ENCODE results near the gene ANAPC7. TPM values are rescaled to one million over a fixed set of nuclear protein-coding genes. Genes with fewer than 3 reads are reported as not detected.
"Not testable (repeated sequence)": the region's sequence is repeated elsewhere in the genome, so short reads cannot be mapped to it uniquely, and the experiment has no call there.

The ANAPC7 gene
- total RNA-seq, 1 donor from 2014 or later = 91.8 TPM

DNA sequence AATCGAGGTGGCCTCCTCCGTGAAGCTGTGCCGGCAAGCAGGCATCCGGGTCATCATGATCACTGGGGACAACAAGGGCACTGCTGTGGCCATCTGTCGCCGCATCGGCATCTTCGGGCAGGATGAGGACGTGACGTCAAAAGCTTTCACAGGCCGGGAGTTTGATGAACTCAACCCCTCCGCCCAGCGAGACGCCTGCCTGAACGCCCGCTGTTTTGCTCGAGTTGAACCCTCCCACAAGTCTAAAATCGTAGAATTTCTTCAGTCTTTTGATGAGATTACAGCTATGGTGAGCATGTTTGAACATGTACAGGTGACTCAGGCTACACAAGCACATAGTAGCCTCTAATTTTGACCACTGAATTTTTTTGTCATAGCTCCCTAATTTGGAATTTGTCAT lies 62.8 kb downstream of the ANAPC7 start:
- H3K4me3 Mint-ChIP-seq (ENCODE audit: low read depth) = no peak overlapping the region
- H3K27ac Mint-ChIP-seq = peak overlapping the region; percentile 29
- no peaks in the 10 kb centered on the region for H3K9me3 Mint-ChIP-seq (ENCODE audit: low read depth)
- H3K27me3 Mint-ChIP-seq = no peaks in the 10 kb centered on the region
- DNase-seq (ENCODE audit: low spot score, unreplicated experiment) = no peak
- no peak for TF ChIP-seq CTCF (IDR thresholded peaks at IDR 0.05; ENCODE audit: unreplicated experiment)
- H3K36me3 Mint-ChIP-seq (ENCODE audit: insufficient read depth) = peaks cover 51% of the 10 kb centered on the region
- peaks cover 9% of the 10 kb centered on the region for H3K4me1 Mint-ChIP-seq (ENCODE audit: low read depth)

DNA sequence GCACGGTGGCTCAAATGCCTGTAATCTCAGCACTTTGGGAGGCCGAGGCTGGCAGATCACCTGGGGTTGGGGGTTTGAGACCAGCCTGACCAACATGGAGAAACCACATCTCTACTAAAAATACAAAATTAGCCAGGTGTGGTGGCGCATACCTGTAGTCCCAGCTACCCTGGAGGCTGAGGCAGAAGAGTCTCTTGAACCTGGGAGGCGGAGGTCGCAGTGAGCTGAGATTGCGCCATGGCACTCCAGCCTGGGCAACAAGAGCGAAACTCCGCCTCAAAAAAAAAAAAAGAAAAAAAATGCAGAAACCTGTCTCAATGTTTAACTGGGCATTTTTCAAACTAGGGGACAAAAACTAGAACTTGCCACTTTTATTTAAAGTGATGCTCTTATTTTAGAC lies 63.2 kb downstream of the ANAPC7 start:
- not testable (repeated sequence) for H3K4me3 Mint-ChIP-seq (ENCODE audit: low read depth); H3K4me1 Mint-ChIP-seq (ENCODE audit: low read depth)
- H3K27ac Mint-ChIP-seq = peak overlapping the region; percentile 29

DNA sequence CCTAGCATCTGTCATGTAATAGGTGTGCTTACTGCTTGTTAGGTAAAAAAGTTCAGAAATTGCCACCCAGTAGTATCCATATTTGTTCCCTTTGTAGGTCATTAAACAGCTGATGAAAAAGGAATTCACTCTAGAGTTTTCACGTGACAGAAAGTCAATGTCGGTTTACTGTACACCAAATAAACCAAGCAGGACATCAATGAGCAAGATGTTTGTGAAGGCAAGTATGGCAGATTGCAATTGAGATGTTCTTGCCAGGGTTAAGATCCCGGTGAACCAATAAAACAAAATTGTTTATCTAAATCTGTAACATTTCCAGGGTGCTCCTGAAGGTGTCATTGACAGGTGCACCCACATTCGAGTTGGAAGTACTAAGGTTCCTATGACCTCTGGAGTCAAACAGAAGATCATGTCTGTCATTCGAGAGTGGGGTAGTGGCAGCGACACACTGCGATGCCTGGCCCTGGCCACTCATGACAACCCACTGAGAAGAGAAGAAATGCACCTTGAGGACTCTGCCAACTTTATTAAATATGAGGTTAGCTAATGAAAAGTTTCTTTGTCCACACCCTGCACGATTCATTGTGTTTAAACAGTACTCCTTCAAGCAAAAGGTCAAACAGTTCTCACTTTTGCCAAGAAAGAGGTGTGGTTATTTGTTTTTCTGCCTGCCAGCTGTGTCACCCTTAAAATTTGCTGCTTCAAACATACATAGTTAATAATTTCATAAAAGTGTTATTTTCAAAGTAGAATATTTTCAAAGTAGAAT lies 64.1 kb downstream of the ANAPC7 start:
- H3K4me1 Mint-ChIP-seq (ENCODE audit: low read depth) = peaks cover 9% of the 10 kb centered on the region
- H3K4me3 Mint-ChIP-seq (ENCODE audit: low read depth) = no peak overlapping the region
- H3K9me3 Mint-ChIP-seq (ENCODE audit: low read depth) = no peaks in the 10 kb centered on the region
- peaks cover 52% of the 10 kb centered on the region for H3K36me3 Mint-ChIP-seq (ENCODE audit: insufficient read depth)
- no peak for DNase-seq (ENCODE audit: low spot score, unreplicated experiment)
- peak overlapping the region; percentile 69 for H3K27ac Mint-ChIP-seq
- TF ChIP-seq CTCF (IDR thresholded peaks at IDR 0.05; ENCODE audit: unreplicated experiment) = no peak
- no peaks in the 10 kb centered on the region for H3K27me3 Mint-ChIP-seq

More for the DNA sequence above, 63.2 kb downstream of the ANAPC7 start:
- H3K27me3 Mint-ChIP-seq; DNase-seq (ENCODE audit: low spot score, unreplicated experiment); H3K9me3 Mint-ChIP-seq (ENCODE audit: low read depth): not testable (repeated sequence)
- peaks cover 53% of the 10 kb centered on the region for H3K36me3 Mint-ChIP-seq (ENCODE audit: insufficient read depth)

DNA sequence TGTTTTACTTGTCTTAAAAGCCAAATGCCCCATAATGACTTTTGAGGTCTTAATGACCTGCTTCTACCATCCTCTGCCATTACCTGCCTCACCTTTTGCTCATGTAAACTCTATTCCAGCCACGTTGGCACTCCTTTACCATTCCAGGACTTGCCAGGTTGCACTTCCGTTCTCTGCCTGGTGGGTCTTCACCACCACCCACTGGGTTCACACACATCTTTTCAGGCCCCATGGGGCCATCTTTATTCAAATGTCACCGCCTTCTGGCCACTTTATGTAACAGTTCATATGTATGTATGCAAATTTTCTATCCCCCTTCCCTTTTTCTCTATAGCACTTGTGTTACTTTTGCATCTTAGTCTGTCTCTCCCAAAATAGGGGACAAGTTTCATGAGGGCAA lies 64.8 kb downstream of the ANAPC7 start:
- Mint-ChIP-seq H3K4me3 (ENCODE audit: low read depth) (no peak overlapping the region), H3K36me3 (ENCODE audit: insufficient read depth) (peaks cover 53% of the 10 kb centered on the region), H3K27me3 (no peaks in the 10 kb centered on the region), H3K9me3 (ENCODE audit: low read depth) (no peaks in the 10 kb centered on the region), H3K4me1 (ENCODE audit: low read depth) (peaks cover 9% of the 10 kb centered on the region), H3K27ac (peak overlapping the region; percentile 69)
- peak; percentile 15 for TF ChIP-seq CTCF (IDR thresholded peaks at IDR 0.05; ENCODE audit: unreplicated experiment)
- no peak for DNase-seq (ENCODE audit: low spot score, unreplicated experiment)

GRCh38 chr12:110337912-110338710 lies 65.4 kb downstream of the ANAPC7 start:
- no peak for DNase-seq (ENCODE audit: low spot score, unreplicated experiment)
- no peaks in the 10 kb centered on the region for H3K27me3 Mint-ChIP-seq
- no peak overlapping the region for H3K27ac Mint-ChIP-seq
- no peaks in the 10 kb centered on the region for H3K9me3 Mint-ChIP-seq (ENCODE audit: low read depth)
- TF ChIP-seq CTCF (IDR thresholded peaks at IDR 0.05; ENCODE audit: unreplicated experiment) = no peak
- peaks cover 50% of the 10 kb centered on the region for H3K36me3 Mint-ChIP-seq (ENCODE audit: insufficient read depth)
- peaks cover 9% of the 10 kb centered on the region for H3K4me1 Mint-ChIP-seq (ENCODE audit: low read depth)
- H3K4me3 Mint-ChIP-seq (ENCODE audit: low read depth) = no peak overlapping the region
